GM12891 (cell line): ENCODE data around the gene SYT3.

Source experiments
- DNase-seq: peaks from one replicate; pipeline ENCODE4 v3.0.0; 2011; ENCODE audit warnings: low spot score; ENCODE audit not compliant: insufficient read length
- FAIRE-seq: peaks from 2 replicates; lab custom pipeline; 2011; peaks lifted over from hg19 to GRCh38; lab: Jason Lieb, UNC
- PAX5 ChIP-seq: IDR thresholded peaks from 2 replicates; pipeline ENCODE4 v1.6.1; 2011; ENCODE audit warnings: low read length, moderate library complexity, mild to moderate bottlenecking; ENCODE audit not compliant: insufficient read depth, severe bottlenecking
- POLR2A ChIP-seq: IDR thresholded peaks from 2 replicates; pipeline ENCODE4 v1.6.1; 2011; ENCODE audit warnings: low read depth, low read length, control low read depth
- POLR2AphosphoS5 ChIP-seq: IDR thresholded peaks from 2 replicates; pipeline ENCODE4 v1.6.1; 2011; ENCODE audit warnings: low read depth, low read length, control low read depth
- POU2F2 ChIP-seq: IDR thresholded peaks from 2 replicates; pipeline ENCODE4 v1.6.1; 2011; ENCODE audit warnings: low read depth, mild to moderate bottlenecking, control low read depth, low read length, moderate library complexity
- SPI1 ChIP-seq: IDR thresholded peaks from 2 replicates; pipeline ENCODE4 v1.6.1; 2011; ENCODE audit warnings: low read depth, low read length, control low read depth
- TAF1 ChIP-seq: IDR thresholded peaks from 2 replicates; pipeline ENCODE4 v1.6.1; 2011; ENCODE audit warnings: low read depth, low read length, control low read depth

Gene SYT3

DNA sequence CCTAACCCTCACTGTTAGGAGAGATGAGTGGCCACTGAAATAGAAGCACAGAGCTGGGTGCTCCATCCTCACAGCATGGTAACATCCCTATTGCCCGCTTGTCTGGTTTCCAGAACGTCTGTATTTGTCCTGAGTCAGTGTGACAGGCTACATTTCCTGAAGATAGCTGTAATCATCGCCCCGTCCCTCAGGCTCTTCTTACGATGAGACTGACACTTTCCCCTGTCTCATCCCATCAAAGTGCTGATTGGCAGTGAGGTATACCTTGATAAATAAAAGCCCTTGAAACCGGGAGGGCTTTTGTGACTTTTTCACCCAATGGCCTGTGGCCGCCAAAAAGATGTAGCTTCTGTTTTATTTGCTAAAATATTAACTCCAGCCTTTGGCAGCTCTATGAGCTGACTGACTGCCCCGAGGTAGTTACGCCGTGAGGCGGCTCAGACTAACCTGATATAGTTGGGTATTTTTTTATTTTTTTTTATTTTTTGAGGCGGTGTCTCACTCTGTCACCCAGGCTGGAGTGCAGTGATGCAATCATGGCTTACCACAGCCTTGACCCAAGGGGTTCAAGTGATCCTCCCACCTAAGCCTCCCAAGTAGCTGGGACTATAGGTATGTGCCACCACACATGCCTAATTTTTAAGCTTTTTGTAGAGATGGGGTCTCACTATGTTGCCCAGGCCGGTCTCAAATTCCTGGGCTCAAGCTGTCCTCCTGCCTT, 65.8 kb downstream of the SYT3 start:
- FAIRE-seq (no peak), DNase-seq (no peak)
- TF ChIP-seq TAF1 = no peak
- no peak for TF ChIP-seq POU2F2
- no peak for TF ChIP-seq SPI1
- no peak for TF ChIP-seq POLR2AphosphoS5
- no peak for TF ChIP-seq POLR2A
- no peak for TF ChIP-seq PAX5
